Naive thymus-derived CD8-positive, alpha-beta T cell (primary cell): Measurements from ENCODE around the gene CMIP. TPM values are rescaled to one million over a fixed set of nuclear protein-coding genes. Genes with fewer than 3 reads are reported as not detected.
A peak's percentile ranks its signal among the peaks of the same experiment; 100 is the strongest.

ENCODE experiments used
- ATAC-seq, 2 donors: fragments of 150-1000 bp; cut with Tn5 transposase in 1 of 2; sonication (Bioruptor Pico), chemical (Tn5 transposase) in 1 of 2; 1 replicate in 1 of 2; 2 replicates in 1 of 2; pipeline ENCODE4 v1.10.0; 2021; ENCODE audit warnings: mild to moderate bottlenecking in 2 of 2, moderate library complexity in 2 of 2
- POLR2A ChIA-PET: fragments of 350-600 bp; sonication (Branson Sonifier 250); formaldehyde crosslinking; loops from one replicate; lab custom pipeline; 2021; ENCODE audit warnings: antibody characterized with exemption; lab: Charles Lee
- DNase-seq, 10 donors: peaks; one replicate each; pipeline versions ENCODE4 v3.0.0 to v3.0.0-alpha.2; 2020 to 2022
- H3K27ac Mint-ChIP-seq, 10 donors: one replicate each; pipeline ENCODE4 v1.8.0; 2020 to 2022; ENCODE audit warnings: mild to moderate bottlenecking in 10 of 10, mixed read lengths in 10 of 10, moderate library complexity in 4 of 10, inconsistent platforms in 1 of 10
- H3K27me3 Mint-ChIP-seq, 5 donors: one replicate each; pipeline ENCODE4 v1.8.0; 2021 to 2022; ENCODE audit warnings: mixed read lengths in 5 of 5
- H3K36me3 Mint-ChIP-seq, 3 donors: one replicate each; pipeline ENCODE4 v1.8.0; 2020 to 2022; ENCODE audit warnings: mixed read lengths in 3 of 3, mild to moderate bottlenecking in 2 of 3, inconsistent platforms in 1 of 3
- H3K4me1 Mint-ChIP-seq, 4 donors: one replicate each; pipeline ENCODE4 v1.8.0; 2021 to 2022; ENCODE audit warnings: mixed read lengths in 4 of 4
- H3K4me3 Mint-ChIP-seq, 10 donors: one replicate each; pipeline ENCODE4 v1.8.0; 2020 to 2022; ENCODE audit warnings: mild to moderate bottlenecking in 10 of 10, mixed read lengths in 10 of 10, moderate library complexity in 6 of 10, inconsistent platforms in 1 of 10
- H3K9me3 Mint-ChIP-seq, 9 donors: one replicate each; pipeline ENCODE4 v1.8.0; 2020 to 2022; ENCODE audit warnings: mixed read lengths in 9 of 9, mild to moderate bottlenecking in 3 of 9, inconsistent platforms in 1 of 9, moderate library complexity in 1 of 9
- polyA plus RNA-seq, 3 donors: library from polyadenylated mRNA; unstranded; fragments of 300-500 nt; fragmentation: Illumina TruSeq; gene quantifications; one replicate each; pipeline ENCODE4 v1.2.3, GENCODE V29; 2021
- total RNA-seq, 8 experiments: library from RNA in 2 of 8; stranded (reverse) in 2 of 8; gene quantifications; one replicate each; pipeline ENCODE4 v1.2.3 and lab custom pipeline; 2021 to 2026

CMIP gene
- total and polyA plus RNA-seq, 5 experiments from 2014 or later = 0.31 to 41.5 (median 1.3) TPM

- DNase-seq (no peak), ATAC-seq (no peak)
- POLR2A ChIA-PET = interaction anchor here (1.2 kb wide), 1 partner anchor 10 kb away, joined by 3 read pairs; no protein-coding TSS in a partner anchor
- no peak overlapping the region for H3K4me3 Mint-ChIP-seq
- peaks cover 0 to 9% (median 2%) of the 10 kb centered on the region in 3 donors for H3K36me3 Mint-ChIP-seq
- H3K4me1 Mint-ChIP-seq = peaks cover 19 to 79% (median 57%) of the 10 kb centered on the region in 4 donors
- H3K27me3 Mint-ChIP-seq = no peaks in the 10 kb centered on the region
- H3K9me3 Mint-ChIP-seq = no peaks in the 10 kb centered on the region
- peak overlapping the region in 5 of 10 donors; percentile 6 to 73 (median 31) for H3K27ac Mint-ChIP-seq
These were observed 44.2 kb downstream of the CMIP start for GRCh38 chr16:81488687-81489411.

- no peak for ATAC-seq
- Mint-ChIP-seq H3K4me3 (no peak overlapping the region), H3K4me1 (peaks cover 19 to 79% (median 55%) of the 10 kb centered on the region in 4 donors), H3K36me3 (peaks cover 0 to 9% (median 2%) of the 10 kb centered on the region in 3 donors), H3K27ac (peak overlapping the region in 1 of 10 donors; percentile 34), H3K9me3 (no peaks in the 10 kb centered on the region), H3K27me3 (no peaks in the 10 kb centered on the region)
- no peak for DNase-seq
- POLR2A ChIA-PET = no interaction called here
These were observed 45.1 kb downstream of the CMIP start for GRCh38 chr16:81489547-81490267.

GRCh38 chr16:81491541-81492188 lies 47.1 kb downstream of the CMIP start:
- H3K36me3 Mint-ChIP-seq = peaks cover 0 to 9% (median 2%) of the 10 kb centered on the region in 3 donors
- peaks cover 26 to 77% (median 60%) of the 10 kb centered on the region in 4 donors for H3K4me1 Mint-ChIP-seq
- DNase-seq (no peak), ATAC-seq (no peak)
- POLR2A ChIA-PET = no interaction called here
- H3K9me3 Mint-ChIP-seq = no peaks in the 10 kb centered on the region
- H3K27me3 Mint-ChIP-seq = no peaks in the 10 kb centered on the region
- peak overlapping the region in 1 of 10 donors; percentile 67 for H3K27ac Mint-ChIP-seq
- no peak overlapping the region for H3K4me3 Mint-ChIP-seq

GRCh38 chr16:81492311-81492761 lies 47.7 kb downstream of the CMIP start:
- POLR2A ChIA-PET = no interaction called here
- Mint-ChIP-seq H3K36me3 (peaks cover 0 to 9% (median 2%) of the 10 kb centered on the region in 3 donors), H3K9me3 (no peaks in the 10 kb centered on the region), H3K4me3 (no peak overlapping the region), H3K27ac (peak overlapping the region in 2 of 10 donors; percentile 52 to 54), H3K27me3 (no peaks in the 10 kb centered on the region), H3K4me1 (peaks cover 26 to 78% (median 62%) of the 10 kb centered on the region in 4 donors)
- ATAC-seq (no peak), DNase-seq (no peak)

GRCh38 chr16:81492965-81493754 lies 48.6 kb downstream of the CMIP start:
- Mint-ChIP-seq H3K27me3 (no peaks in the 10 kb centered on the region), H3K4me3 (peak overlapping the region in 1 of 10 donors; percentile 6), H3K9me3 (no peaks in the 10 kb centered on the region), H3K27ac (peak overlapping the region in 1 of 10 donors; percentile 54), H3K4me1 (peaks cover 30 to 79% (median 63%) of the 10 kb centered on the region in 4 donors), H3K36me3 (peaks cover 0 to 8% (median 2%) of the 10 kb centered on the region in 3 donors)
- POLR2A ChIA-PET = interaction anchor here (0.5 kb wide), 1 partner anchor 55 kb away, joined by 3 read pairs; no protein-coding TSS in a partner anchor
- ATAC-seq = no peak
- DNase-seq = no peak

GRCh38 chr16:81493755-81494433 lies 49.3 kb downstream of the CMIP start:
- H3K4me1 Mint-ChIP-seq = peaks cover 30 to 79% (median 63%) of the 10 kb centered on the region in 4 donors
- H3K27ac Mint-ChIP-seq = peak overlapping the region in 2 of 10 donors; percentile 48 to 54
- H3K27me3 Mint-ChIP-seq = no peaks in the 10 kb centered on the region
- POLR2A ChIA-PET = interaction anchor here (0.5 kb wide), 1 partner anchor 54 kb away, joined by 3 read pairs; no protein-coding TSS in a partner anchor
- no peaks in the 10 kb centered on the region for H3K9me3 Mint-ChIP-seq
- H3K36me3 Mint-ChIP-seq = peaks cover 0 to 9% (median 2%) of the 10 kb centered on the region in 3 donors
- ATAC-seq (peak in 1 of 2 donors; percentile 33), DNase-seq (peak in 1 of 10 donors; percentile 17)
- peak overlapping the region in 1 of 10 donors; percentile 6 for H3K4me3 Mint-ChIP-seq

GRCh38 chr16:81494434-81494806 lies 49.8 kb downstream of the CMIP start:
- POLR2A ChIA-PET = no interaction called here
- H3K9me3 Mint-ChIP-seq = no peaks in the 10 kb centered on the region
- DNase-seq (no peak), ATAC-seq (no peak)
- peak overlapping the region in 1 of 10 donors; percentile 54 for H3K27ac Mint-ChIP-seq
- H3K4me3 Mint-ChIP-seq = no peak overlapping the region
- H3K36me3 Mint-ChIP-seq = peaks cover 0 to 9% (median 2%) of the 10 kb centered on the region in 3 donors
- peaks cover 30 to 78% (median 63%) of the 10 kb centered on the region in 4 donors for H3K4me1 Mint-ChIP-seq
- H3K27me3 Mint-ChIP-seq = no peaks in the 10 kb centered on the region

GRCh38 chr16:81494888-81495287 lies 50.3 kb downstream of the CMIP start:
- no peaks in the 10 kb centered on the region for H3K27me3 Mint-ChIP-seq
- peaks cover 32 to 77% (median 66%) of the 10 kb centered on the region in 4 donors for H3K4me1 Mint-ChIP-seq
- H3K4me3 Mint-ChIP-seq = no peak overlapping the region
- H3K9me3 Mint-ChIP-seq = no peaks in the 10 kb centered on the region
- H3K27ac Mint-ChIP-seq = peak overlapping the region in 3 of 10 donors; percentile 12 to 29 (median 28)
- ATAC-seq (no peak), DNase-seq (no peak)
- POLR2A ChIA-PET = no interaction called here
- peaks cover 0 to 9% (median 2%) of the 10 kb centered on the region in 3 donors for H3K36me3 Mint-ChIP-seq

GRCh38 chr16:81495321-81496234 lies 51.0 kb downstream of the CMIP start:
- peak overlapping the region in 6 of 10 donors; percentile 12 to 79 (median 29) for H3K27ac Mint-ChIP-seq
- peaks cover 33 to 75% (median 69%) of the 10 kb centered on the region in 4 donors for H3K4me1 Mint-ChIP-seq
- POLR2A ChIA-PET = no interaction called here
- no peaks in the 10 kb centered on the region for H3K9me3 Mint-ChIP-seq
- H3K4me3 Mint-ChIP-seq = peak overlapping the region in 1 of 10 donors; percentile 20
- DNase-seq (no peak), ATAC-seq (no peak)
- H3K36me3 Mint-ChIP-seq = peaks cover 0 to 9% (median 2%) of the 10 kb centered on the region in 3 donors
- H3K27me3 Mint-ChIP-seq = no peaks in the 10 kb centered on the region

- H3K27ac Mint-ChIP-seq = peak overlapping the region in 4 of 10 donors; percentile 30 to 74 (median 63)
- ATAC-seq (no peak), DNase-seq (no peak)
- H3K4me3 Mint-ChIP-seq = no peak overlapping the region
- no peaks in the 10 kb centered on the region for H3K9me3 Mint-ChIP-seq
- H3K4me1 Mint-ChIP-seq = peaks cover 37 to 79% (median 72%) of the 10 kb centered on the region in 4 donors
- no peaks in the 10 kb centered on the region for H3K27me3 Mint-ChIP-seq
- peaks cover 0 to 7% (median 2%) of the 10 kb centered on the region in 3 donors for H3K36me3 Mint-ChIP-seq
- POLR2A ChIA-PET = no interaction called here
These were observed 51.7 kb downstream of the CMIP start for GRCh38 chr16:81496321-81496720.
